NB4 (cell line): Measurements from ENCODE around the gene THBS3.
"Not testable (repeated sequence)": the region's sequence is repeated elsewhere in the genome, so short reads cannot be mapped to it uniquely, and the experiment has no call there.

Source experiments
- CTCF ChIP-seq: IDR thresholded peaks from one replicate; pipeline ENCODE4 v1.5.1; 2012; ENCODE audit warnings: low read depth, low read length
- MAX ChIP-seq: IDR thresholded peaks from 2 replicates; pipeline ENCODE4 v1.6.1; 2011; ENCODE audit warnings: low read depth, low read length
- POLR2A ChIP-seq: IDR thresholded peaks from 2 replicates; pipeline ENCODE4 v1.6.1; 2011; ENCODE audit warnings: mild to moderate bottlenecking; ENCODE audit not compliant: insufficient read length; ENCODE audit errors: extremely low read depth

DNA sequence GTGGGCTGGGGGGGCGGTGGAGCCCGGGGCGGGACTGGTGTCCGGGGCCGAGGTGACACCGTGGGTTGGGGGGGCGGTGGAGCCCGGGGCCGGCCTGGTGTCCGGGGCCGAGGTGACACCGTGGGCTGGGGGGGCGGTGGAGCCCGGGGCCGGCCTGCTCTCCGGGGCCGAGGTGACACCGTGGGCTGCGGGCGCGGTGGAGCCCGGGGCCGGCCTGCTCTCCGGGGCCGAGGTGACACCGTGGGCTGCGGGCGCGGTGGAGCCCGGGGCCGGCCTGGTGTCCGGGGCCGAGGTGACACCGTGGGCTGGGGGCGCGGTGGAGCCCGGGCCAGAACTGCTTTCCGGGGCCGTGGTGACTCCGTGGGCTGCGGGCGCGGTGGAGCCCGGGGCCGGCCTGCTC is 17.8 kb downstream of the THBS3 start:
- not testable (repeated sequence) for TF ChIP-seq CTCF, POLR2A, MAX
